Measurements from ENCODE around the gene GHR. TPM values are rescaled to one million over a fixed set of nuclear protein-coding genes. Genes with fewer than 3 reads are reported as not detected.

Gene GHR
- total and polyA plus RNA-seq, 2 donors (not counting 3 experiments of a cell fraction or from before 2014, with no cell fraction given): 0.27 to 0.28 TPM

DNA sequence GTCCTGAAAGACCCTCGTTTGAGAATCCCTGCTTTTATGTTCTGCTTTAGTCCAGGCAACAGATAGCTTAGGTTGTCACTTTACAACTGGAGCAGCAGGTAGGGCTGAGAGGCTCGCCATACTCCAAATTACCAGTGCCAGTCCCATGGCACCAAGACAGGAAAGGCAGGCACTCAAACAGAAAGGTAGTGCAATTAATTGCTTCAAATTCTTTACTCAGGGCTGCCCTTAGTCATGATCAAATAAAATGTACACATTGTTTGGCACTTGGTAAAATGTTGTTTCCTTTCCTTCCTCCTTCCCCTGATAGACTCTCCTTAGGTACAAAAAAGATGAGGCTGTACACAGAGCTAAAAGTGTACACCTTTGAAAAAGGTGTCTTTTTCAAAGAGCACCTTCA is 217.6 kb downstream of the GHR start:
- no TSS peak for BruUV-seq (replicated peaks)
- Histone ChIP-seq H3K4me2 (ENCODE audit: insufficient read depth, low read length) (no peak overlapping the region), H4K20me1 (replicated peaks; ENCODE audit: control insufficient read depth, extremely low read depth, insufficient read depth, low read length) (no peaks in the 10 kb centered on the region), H3K27me3 (ENCODE audit: control insufficient read depth in 2 of 2, insufficient read depth in 2 of 2, low read length in 2 of 2) (no peaks in the 10 kb centered on the region), H3K79me2 (ENCODE audit: control insufficient read depth, insufficient read depth, low read length) (no peaks in the 10 kb centered on the region), H3K4me1 (ENCODE audit: control insufficient read depth, extremely low read depth, insufficient read depth, low read length) (no peaks in the 10 kb centered on the region), H3K4me3 (replicated peaks in 1 of 3; ENCODE audit: insufficient read depth in 1 of 3, low read depth in 1 of 3, low read length in 3 of 3) (no peak overlapping the region), H3K9ac (replicated peaks; ENCODE audit: extremely low read depth, insufficient read depth, low read length) (no peak overlapping the region), H2AFZ (ENCODE audit: low read depth, low read length) (no peak overlapping the region), H3K9me3 (replicated peaks; ENCODE audit: control insufficient read depth, insufficient read depth, low read length) (no peaks in the 10 kb centered on the region), H3K27ac (ENCODE audit: insufficient read depth, low read depth, low read length) (no peak overlapping the region), H3K9me1 (replicated peaks; ENCODE audit: control insufficient read depth, extremely low read depth, insufficient read depth, low read length) (no peaks in the 10 kb centered on the region), H3K36me3 (ENCODE audit: control insufficient read depth in 2 of 2, extremely low read depth in 1 of 2, insufficient read depth in 2 of 2, low read length in 2 of 2) (no peaks in the 10 kb centered on the region)
- ChIA-PET POLR2A (no interaction called here), CTCF (interaction anchor here (1.4 kb wide), 1 partner anchor 57 kb away, joined by 3 read pairs; no protein-coding TSS in a partner anchor)
- dilution Hi-C loops (cut with MboI; ENCODE audit: extremely low pct_ligation_motif_present, low sequenced_read_pairs): no loop called here
- no peak for DNase-seq (ENCODE audit: low read depth, low spot score)
- intact Hi-C loops (cut with micrococcal nuclease): no loop called here
- no peak for FAIRE-seq
- no peak for TF ChIP-seq POLR2AphosphoS5 (IDR thresholded peaks at IDR 0.05; ENCODE audit: insufficient read depth, low read depth, low read length)
- TF ChIP-seq, protein P1, sequence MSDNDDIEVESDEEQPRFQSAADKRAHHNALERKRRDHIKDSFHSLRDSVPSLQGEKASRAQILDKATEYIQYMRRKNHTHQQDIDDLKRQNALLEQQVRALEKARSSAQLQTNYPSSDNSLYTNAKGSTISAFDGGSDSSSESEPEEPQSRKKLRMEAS (IDR thresholded peaks at IDR 0.05; ENCODE audit: insufficient read depth, insufficient read length): no peak
- TF ChIP-seq, protein P2, sequence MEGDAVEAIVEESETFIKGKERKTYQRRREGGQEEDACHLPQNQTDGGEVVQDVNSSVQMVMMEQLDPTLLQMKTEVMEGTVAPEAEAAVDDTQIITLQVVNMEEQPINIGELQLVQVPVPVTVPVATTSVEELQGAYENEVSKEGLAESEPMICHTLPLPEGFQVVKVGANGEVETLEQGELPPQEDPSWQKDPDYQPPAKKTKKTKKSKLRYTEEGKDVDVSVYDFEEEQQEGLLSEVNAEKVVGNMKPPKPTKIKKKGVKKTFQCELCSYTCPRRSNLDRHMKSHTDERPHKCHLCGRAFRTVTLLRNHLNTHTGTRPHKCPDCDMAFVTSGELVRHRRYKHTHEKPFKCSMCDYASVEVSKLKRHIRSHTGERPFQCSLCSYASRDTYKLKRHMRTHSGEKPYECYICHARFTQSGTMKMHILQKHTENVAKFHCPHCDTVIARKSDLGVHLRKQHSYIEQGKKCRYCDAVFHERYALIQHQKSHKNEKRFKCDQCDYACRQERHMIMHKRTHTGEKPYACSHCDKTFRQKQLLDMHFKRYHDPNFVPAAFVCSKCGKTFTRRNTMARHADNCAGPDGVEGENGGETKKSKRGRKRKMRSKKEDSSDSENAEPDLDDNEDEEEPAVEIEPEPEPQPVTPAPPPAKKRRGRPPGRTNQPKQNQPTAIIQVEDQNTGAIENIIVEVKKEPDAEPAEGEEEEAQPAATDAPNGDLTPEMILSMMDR (IDR thresholded peaks at IDR 0.05; ENCODE audit: extremely low read depth in 1 of 2, insufficient read depth in 1 of 2, low read depth in 1 of 2, low read length in 2 of 2): no peak
- TF ChIP-seq JUN (IDR thresholded peaks at IDR 0.05; ENCODE audit: borderline replicate concordance, insufficient read depth, insufficient read length, low read depth): no peak
- no peak for TF ChIP-seq MYC (IDR thresholded peaks at IDR 0.05; ENCODE audit: low read depth, low read length)
- TF ChIP-seq POLR2A (IDR thresholded peaks at IDR 0.05; ENCODE audit: low read depth, low read length): no peak
